Measurements from ENCODE around the gene GPR162.

DNA sequence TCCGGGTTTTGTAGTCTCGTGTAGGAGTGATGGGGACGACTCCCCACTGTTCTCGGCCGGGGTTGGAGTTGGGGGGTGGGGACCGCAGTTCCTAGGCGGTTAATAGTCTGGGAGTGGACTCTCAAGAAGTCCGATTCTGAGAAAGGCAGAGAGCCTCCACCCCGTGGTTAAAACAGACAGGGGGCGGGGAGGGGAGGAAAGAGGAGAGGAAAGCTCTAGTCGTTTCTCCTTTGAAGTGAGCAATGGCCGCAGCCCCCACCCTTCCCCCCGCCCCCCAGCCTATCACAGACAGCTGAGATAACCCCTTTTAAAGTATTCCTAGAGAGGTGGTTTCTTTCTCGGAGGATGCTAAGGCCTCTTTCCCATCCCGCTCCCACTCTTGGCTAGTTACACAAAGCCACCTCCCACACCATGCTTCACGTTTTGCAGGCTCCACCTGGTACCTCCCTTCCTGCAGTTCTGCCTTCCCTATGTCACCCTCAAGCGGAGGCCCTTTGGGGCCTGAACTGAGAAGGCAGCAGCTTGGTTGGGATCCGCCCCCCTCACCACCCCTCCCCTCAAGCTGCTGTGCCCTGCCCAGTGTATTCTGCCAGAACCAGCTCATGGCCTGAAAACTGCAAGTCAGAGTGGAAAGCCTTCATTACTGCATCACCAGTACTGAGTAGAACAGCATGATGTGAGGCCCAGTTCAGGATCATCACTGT lies 31.2 kb downstream of the GPR162 start:
- TF ChIP-seq CTCF (IDR thresholded peaks at IDR 0.05 in 4 of 5, conservative IDR thresholded peaks at IDR 0.05 in 1 of 5), result no peak
- TF ChIP-seq POLR2A (IDR thresholded peaks at IDR 0.05), result no peak

Data from gastrocnemius medialis (tissue), 4 donors.